NCI-H2107 treated with DMSO at 0.1 percent for 48 hours (cell line): ENCODE data around the gene PRPF40A.
"Not testable (repeated sequence)": the region's sequence is repeated elsewhere in the genome, so short reads cannot be mapped to it uniquely, and the experiment has no call there.

Experiments used
- DNase-seq: peaks from one replicate; lab custom pipeline; 2025; ENCODE audit not compliant: unreplicated experiment; lab: John Stamatoyannopoulos, UW

Gene PRPF40A

DNA sequence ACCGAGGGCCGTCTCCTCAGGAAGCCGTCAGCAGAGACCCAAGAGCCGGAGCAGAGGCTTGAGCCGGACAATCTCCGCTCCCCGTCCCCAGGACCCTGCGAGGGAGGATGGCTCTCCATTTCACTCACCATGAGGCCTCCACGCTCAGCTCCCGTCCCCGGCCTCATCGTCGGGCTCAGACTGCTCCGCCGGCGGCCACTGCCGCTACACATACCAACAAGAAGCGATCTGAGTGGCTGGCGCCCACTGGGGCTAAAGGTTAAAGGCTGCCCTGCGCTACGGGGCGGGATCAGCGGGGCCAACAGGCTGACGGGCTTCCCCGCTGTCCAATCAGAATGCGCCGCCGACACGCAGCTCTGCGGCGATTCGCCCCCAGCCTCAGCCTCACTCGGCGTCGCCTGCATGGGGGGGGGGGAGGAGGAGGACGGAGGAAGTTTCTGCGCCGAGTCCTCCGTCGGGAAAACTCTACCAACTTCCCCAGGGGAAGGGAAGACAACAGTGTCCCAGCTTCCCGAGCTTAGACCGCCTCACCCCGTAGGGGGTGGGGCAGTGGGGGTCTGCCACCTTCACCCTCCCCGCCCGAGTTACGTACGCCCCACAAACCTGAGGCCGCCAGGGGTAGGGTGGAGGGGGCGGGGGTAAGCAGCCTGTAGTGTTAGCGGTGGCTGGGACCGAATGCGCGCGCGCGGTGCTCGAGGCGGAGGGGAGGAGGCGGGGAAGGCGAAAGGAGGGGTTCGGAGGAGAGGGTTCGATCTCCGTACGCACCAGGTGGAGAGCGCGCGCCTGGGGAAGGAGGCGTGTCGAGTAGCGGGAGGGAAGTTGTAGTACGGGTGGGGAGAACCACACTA, at the start of gene PRPF40A:
Gene PRPF40A, minus strand, starts transcription at position 234 of the 848 bp plus-strand sequence. Its CDS starts 22 bp downstream, at position 212.
- peak; percentile 85 for DNase-seq

DNA sequence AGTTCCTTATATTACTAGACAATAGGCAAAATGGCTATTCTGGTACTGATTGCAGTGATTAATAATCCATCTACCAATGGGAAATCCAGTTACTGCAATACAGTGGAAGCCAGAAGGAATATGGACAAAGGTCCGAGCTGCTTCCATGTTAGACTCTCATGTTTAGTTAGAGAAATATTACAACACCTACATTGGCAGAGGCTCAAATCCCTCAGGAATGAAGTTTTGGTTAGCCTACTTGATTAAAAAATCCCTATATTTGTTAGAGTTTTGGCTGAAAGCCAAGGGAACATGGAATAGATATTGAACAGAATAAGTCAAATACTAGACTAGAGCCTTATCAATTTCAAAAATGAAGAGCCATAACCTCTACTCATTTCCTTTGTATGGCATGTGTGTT, 49.7 kb upstream of the PRPF40A start:
- no peak for DNase-seq

DNA sequence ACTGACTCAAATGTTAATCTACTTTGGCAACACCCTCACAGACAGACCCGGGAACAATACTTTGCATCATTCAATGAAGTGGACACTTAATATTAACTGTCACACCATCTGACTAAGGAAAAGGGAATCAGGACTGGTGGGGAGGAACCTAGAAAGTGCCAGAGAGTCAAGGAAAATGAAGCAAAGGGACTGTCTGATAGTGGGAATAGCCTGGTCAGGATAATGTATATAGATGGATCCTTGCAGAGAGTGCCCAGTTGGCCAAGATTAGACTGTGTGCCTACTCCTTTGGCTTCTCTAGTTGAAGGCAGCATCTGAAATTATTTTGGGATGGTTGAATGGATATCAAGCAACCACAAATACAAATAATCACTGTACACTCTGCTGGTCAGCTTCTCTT, 46.4 kb upstream of the PRPF40A start:
- DNase-seq, result no peak

DNA sequence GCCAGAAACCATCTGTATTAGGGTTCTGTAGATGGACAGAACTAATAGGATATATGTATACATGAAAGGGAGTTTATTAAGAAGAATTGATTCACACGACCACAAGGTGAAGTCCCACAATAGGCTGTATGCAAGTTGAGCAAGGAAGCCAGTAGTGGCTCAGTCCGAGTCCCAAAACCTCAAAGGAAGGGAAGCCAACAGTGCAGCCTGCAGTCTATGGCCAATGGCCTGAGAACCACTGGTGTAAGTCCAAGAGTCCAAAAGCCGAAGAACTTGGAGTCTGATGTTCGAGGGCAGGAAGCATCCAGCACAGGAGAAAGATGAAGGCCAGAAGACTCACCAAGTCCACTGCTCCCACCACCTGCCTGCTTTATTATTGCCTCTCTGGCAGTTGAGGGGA, 45.9 kb upstream of the PRPF40A start:
- not testable (repeated sequence) for DNase-seq

DNA sequence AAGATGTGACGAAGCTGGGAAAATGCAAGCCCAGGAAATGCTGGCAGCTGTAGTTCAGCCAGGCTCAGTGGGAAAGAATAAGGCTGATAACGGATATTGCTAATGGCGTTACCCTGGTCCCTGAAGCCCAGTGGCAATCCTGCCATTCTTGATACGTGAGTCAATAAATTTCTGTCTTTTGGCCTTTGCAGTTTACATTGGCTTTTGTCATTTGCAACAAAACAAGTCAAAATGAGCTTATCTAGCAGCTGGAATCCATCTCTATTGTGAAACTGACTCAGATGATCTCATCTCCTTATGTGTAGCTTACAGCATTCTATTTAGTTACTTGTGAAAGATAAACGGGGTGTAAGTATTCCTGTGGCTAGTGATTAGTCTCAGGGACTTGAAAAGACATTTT, 44.9 kb upstream of the PRPF40A start:
- DNase-seq, result no peak

DNA sequence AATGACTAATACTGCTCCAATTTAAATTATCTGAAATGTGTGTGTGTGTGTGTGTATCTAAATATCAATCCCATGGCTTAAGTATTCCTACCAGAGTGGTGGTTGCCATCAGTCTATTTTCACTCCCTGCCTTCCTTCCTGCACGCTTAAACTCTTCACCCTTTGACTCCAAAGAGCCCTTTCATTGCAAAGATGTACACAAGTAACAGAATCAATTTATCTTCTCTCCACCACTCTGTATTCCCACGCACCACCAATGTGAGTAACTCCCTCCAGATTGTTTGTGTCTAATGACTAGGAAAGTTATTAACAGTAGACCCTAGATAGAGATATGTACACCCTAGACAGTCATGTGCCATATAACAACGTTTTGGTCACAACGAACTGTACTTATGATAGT, 44.0 kb upstream of the PRPF40A start:
- no peak for DNase-seq

DNA sequence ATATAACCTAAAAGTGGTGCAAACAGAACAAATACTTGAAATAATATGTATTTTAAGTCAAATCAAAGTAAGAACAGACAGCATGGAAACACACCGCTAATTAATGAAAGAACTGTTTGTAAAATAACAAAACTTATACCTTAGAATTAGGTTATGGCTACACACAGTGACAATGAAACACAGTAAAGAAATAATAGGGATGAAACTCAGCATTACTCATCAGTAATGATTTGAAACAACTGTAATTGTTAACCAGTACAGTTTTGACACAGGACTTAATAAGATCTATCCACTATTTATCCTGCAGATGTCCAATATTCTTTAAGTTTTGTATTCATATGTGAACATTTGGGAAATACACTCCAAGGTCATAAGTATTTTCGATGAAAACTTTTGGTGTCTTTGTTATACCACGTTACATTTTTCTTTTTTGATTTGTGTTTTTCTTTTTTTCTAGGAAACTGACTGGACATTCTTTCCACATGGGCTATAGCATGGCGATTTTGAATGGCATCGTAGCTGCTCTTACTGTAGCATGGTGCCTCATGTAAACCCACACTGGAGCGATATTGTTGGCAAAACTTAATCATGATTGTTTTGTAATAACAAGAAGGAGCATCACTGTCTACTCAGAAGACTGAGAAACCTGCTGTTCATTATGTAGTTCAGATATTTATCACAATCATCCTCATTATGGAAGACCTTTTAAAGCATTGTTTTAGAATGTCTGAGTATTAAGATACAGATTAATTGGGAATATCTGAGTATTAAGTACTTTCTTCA, 42.2 kb upstream of the PRPF40A start:
- no peak for DNase-seq

DNA sequence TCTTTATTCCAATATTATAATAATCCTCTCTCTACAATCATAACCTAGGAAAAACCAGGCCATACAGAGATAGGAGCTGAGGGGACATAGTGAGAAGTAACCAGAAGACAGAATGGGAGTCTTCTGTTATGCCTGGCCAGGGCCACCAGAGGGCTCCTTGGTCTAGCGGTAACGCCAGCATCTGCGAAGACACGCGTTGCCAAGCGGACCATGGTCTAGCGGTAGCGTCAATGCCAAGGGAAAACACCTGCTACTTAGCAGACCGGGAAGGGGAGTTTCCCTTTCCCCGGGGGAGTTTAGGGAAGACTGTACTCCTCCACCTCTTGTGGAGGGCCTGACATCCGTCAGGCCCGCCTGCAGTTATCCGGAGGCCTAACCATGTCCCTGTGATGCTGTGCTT, 37.8 kb upstream of the PRPF40A start:
- DNase-seq, result no peak

DNA sequence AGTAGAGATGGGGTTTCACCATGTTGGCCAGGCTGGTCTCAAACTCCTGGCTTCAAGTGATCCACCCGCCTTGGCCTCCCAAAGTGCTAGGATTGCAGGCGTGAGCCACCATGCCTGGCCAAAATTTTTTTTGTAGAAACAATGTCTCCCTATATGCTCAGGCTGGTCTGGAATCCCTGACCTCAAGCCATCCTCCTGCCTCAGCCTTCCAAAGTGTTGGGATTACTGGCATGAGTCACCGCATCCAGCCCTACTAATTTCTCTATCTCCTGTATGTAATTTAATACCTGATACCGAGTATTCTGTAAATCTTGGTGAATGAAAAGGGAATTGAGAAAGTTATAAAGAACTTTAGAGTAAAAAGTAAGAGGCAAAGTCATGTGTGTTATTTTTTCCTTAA, 30.5 kb upstream of the PRPF40A start:
- not testable (repeated sequence) for DNase-seq

DNA sequence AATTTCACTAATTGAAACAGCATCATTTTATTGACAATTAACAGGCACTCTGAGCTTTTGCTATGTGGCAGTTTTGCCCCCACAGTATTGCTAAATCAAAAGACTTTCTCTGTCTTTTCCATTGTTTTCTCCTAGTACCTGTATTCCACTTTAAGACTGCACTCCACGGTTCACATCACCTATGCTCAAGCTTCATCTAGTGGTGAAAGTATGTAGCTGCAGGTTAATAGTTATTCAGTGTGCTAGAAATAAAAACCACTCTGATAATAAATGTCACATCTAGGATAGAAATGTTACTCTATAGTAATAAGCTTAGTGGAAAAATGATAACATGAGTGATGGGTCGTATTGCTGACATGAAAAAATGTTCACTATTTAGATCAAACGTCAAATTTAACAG, 25.7 kb upstream of the PRPF40A start:
- no peak for DNase-seq

DNA sequence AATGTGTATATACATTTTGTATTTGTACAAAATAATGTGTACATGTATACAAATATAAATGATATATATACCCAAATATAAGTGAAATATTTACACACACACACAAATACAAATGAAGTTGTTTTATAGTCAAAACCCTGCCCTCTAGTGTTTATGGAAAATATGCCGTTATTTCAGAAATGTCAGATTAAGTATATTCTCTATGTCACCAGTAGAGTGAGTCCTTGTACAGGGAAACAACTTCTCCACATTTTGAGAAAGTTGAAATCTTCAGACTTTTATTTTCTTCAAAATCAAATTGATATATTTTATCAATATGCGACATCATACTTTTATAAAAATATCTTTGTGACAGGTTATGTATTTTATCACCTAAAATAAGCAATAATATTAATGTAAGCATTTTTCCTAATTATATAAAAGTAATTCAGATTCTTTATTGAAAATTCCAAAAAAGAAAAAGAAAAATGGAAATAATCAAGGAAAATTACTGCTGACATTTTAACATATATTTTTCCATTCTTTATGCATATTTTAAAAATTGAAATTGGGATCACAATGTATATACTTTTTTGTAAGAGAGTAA, 23.6 kb upstream of the PRPF40A start:
- peak; percentile 55 for DNase-seq

DNA sequence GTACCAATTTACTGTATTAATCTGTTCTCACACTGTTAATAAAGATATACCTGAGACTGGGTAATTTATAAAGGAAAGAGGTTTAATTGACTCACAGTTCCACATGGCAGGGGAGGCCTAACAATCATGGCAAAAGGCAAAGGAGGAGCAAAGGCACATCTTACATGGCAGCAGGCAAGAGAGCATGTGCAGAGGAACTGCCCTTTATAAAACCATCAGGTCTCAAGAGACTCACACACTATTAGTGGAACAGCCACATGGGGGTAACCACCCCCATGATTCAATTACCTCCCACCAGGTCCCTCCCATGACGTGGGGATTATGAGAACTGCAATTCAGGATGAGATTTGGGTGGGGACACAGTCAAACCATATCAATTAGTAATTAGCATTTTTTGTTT, 22.4 kb upstream of the PRPF40A start:
- not testable (repeated sequence) for DNase-seq

DNA sequence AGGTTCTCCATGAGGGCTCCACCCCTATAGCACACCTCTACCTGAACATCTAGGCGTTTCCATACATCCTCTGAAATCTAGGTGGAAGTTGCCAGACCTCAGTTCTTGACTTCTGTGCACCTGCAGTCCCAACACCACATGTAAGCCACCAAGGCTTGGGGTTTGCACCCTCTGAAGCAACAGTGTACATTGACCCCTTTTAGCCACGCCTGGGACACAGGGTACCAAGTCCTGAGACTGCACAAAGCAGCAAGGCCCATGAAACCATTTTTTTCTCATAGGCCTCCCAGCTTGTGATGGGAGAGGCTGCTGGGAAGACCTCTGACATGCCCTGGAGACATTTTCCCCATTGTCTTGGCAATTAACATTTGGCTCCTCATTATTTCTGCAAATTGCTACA, 21.2 kb upstream of the PRPF40A start:
- no peak for DNase-seq

DNA sequence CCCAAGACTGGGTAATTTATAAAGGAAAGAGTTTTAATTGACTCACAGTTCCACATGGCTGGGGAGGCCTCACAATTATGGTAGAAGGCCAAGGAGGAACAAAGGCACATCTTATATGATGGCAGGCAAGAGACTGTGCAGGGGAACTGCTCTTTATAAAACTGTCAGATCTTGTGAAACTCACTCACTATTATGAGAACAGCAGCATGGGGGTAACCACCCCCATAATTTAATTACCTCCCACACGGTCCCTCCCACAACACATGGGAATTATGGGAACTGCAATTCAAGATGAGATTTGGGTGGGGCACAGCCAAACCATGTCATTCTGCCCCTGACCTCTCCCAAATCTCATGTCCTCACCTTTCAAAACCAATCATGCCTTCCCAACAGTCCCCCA, 20.2 kb upstream of the PRPF40A start:
- DNase-seq, result not testable (repeated sequence)

DNA sequence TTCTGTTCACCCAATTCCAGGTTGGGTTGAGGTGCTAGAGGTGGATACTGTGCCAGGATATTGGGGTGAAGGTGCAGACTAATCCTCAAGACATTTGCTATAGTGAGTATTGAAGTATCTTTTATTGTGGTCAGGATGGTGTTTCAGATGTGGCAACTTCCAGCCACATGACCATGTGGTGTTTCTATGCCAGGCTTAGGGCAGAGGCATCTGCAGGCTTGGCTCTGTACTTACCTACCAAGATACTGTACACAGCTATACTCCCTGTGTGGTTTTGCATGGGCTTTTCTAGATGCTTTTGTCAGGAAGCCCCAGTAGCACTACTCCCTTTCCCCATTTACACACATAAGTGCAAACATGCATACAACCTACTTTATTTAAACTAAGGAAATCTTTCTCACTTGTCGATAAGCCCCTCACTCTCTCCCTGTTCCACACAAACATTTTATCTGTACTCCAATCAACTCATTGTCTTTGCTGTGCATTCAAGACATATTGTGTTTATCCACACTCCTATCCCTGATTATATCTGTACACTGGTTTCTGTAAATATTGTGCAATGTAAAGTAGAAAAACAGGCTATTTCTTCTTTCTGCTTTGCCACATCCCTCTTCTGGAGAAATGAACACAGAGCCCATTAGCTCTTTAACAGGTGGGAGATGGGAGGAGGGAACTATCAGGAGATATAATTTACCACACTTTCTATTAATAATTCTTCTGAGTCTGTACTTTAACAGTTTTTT, 13.5 kb upstream of the PRPF40A start:
- no peak for DNase-seq

DNA sequence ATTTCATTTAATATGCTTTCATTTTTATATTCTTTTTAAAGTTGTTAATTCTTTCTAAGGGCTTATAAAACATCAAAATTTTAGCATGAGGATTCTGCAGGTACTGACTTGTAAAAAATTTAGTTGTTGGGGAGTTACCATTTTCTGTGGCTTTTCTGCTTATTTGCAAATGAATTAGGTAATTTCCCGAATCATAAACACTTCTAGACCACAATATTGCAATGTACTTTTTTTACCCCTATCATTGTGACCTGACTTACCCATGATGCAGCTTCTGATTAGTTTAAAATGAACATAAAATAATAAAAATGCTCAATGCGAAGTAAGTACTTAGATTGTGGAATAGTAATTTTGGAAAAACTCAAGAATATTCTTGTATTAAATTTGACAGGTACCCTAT, 12.6 kb upstream of the PRPF40A start:
- DNase-seq, result no peak

DNA sequence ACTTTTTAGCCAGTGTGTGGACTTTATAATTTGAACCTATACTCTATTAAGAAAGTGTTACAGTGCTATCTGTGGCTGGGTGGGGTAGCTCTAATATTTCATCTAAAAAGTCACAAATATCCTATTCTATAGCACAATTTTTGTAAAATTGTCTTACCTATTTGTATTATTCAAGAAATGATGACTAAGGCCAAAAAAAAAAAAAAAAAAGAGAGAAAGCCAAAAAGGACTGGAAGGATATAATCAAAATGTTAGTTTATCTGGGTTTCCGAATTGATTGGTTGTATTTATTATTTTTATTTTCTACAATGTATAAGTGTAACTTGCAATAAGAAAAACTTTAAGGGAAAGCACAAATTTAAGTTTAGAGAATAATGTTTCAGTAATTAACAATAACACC, 6.7 kb upstream of the PRPF40A start:
- no peak for DNase-seq

DNA sequence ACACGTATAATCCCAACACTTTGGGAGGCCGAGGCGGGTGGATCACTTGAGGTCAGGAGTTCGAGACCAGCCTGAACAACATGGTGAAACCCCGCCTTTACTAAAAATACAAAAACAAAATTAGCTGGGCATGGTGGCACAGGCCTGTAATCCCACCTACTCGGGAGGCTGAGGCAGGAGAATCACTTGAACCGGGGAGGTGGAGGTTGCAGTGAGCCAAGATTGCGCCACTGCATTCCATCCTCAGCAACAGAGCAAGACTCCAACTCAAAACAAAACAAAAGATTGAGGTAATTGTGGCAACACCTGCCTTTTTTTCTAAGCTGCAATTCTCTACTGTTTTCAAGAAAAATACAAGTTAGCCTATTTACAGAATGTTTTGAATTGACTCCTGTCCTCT, 5.4 kb upstream of the PRPF40A start:
- DNase-seq, result not testable (repeated sequence)

DNA sequence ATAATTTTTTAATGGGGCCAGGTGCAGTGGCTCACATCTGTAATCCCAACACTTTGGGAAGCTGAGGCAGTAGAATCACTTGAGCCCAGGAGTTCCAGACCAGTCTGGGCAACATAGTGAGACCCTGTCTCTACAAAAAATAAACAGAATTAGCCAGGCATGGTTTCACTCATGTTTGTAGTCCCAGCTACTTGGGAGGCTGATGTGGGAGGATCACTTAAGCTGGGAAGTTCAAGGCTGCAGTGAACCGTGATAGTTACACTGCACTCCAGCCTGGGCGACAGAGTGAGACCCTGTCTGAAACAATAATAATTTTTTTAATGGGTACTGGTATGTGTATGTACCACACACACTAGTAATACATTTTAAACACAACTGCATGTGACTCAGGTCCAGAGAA, 3.5 kb upstream of the PRPF40A start:
- DNase-seq, result no peak

DNA sequence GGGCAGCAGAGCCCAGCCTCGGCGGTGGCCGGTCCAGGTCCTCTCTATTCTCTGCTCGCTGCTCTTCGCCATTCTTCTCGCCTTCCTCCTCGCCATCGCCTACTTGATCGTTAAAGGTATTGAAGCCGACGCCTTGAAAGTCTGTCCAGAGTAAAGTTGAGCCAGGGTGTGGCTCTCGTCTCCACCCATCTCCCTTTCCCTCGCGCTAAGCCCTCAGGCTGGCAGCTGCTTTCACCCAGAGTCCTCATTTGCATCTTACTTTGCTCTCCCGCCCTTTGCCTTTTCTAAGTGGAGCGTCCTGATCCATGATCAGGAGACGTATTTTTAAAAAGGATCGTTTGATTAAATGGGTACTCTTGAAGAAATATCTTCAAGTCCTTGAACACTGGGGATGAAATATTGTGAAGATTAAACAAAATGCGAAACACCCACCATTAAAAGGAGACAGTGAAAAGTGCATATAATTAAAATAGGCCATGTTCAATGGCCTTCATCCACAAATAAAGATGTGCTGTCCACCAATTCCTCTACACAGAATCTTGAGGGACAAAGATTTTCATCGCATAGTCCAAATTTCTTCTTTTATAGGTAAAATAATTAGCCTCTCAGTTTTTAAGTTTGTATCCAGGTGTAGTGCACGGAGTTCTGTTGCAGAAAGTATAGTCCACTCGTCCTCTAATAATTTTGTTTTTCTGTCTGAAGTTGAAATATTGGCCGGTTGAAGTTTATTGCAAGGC, 1.8 kb upstream of the PRPF40A start:
- DNase-seq, result peak; percentile 40
